ENCODE measurements around the gene PER3. TPM values are rescaled to one million over a fixed set of nuclear protein-coding genes. Genes with fewer than 3 reads are reported as not detected.

PER3 gene
- total RNA-seq, 2 donors from 2014 or later, result 11.7 to 17.8 TPM

GRCh38 chr1:7856345-7856744, 72.3 kb downstream of the PER3 start:
- DNase-seq (ENCODE audit: low spot score), result no peak
- H3K36me3 ChIP-seq, result no peaks in the 10 kb centered on the region
- TF ChIP-seq CTCF (IDR thresholded peaks at IDR 0.05), result no peak
- no peaks in the 10 kb centered on the region for H3K27me3 ChIP-seq
- no peaks in the 10 kb centered on the region for H3K9me3 ChIP-seq
- H3K4me3 ChIP-seq, result no peak overlapping the region
- H3K4me1 ChIP-seq, result no peaks in the 10 kb centered on the region
- no peak overlapping the region for H3K27ac ChIP-seq

- H3K9me3 ChIP-seq, result no peaks in the 10 kb centered on the region
- no peak overlapping the region for H3K4me3 ChIP-seq
- TF ChIP-seq CTCF (IDR thresholded peaks at IDR 0.05), result no peak
- no peaks in the 10 kb centered on the region for H3K27me3 ChIP-seq
- H3K27ac ChIP-seq, result no peak overlapping the region
- no peak for DNase-seq (ENCODE audit: low spot score)
- no peaks in the 10 kb centered on the region for H3K4me1 ChIP-seq
- no peaks in the 10 kb centered on the region for H3K36me3 ChIP-seq
Observed at GRCh38 chr1:7857000-7857399, 72.9 kb downstream of the PER3 start.

- Histone ChIP-seq H3K27me3 (no peaks in the 10 kb centered on the region), H3K9me3 (no peaks in the 10 kb centered on the region), H3K4me1 (no peaks in the 10 kb centered on the region), H3K36me3 (no peaks in the 10 kb centered on the region), H3K4me3 (no peak overlapping the region), H3K27ac (no peak overlapping the region)
- DNase-seq (ENCODE audit: low spot score), result no peak
- no peak for TF ChIP-seq CTCF (IDR thresholded peaks at IDR 0.05)
Observed at GRCh38 chr1:7857985-7858384, 73.9 kb downstream of the PER3 start.

GRCh38 chr1:7859406-7859805, 75.3 kb downstream of the PER3 start:
- Histone ChIP-seq H3K9me3 (no peaks in the 10 kb centered on the region), H3K27ac (no peak overlapping the region), H3K36me3 (no peaks in the 10 kb centered on the region), H3K4me3 (no peak overlapping the region), H3K4me1 (no peaks in the 10 kb centered on the region), H3K27me3 (no peaks in the 10 kb centered on the region)
- no peak for TF ChIP-seq CTCF (IDR thresholded peaks at IDR 0.05)
- DNase-seq (ENCODE audit: low spot score), result no peak

GRCh38 chr1:7860130-7860529, 76.0 kb downstream of the PER3 start:
- no peak for TF ChIP-seq CTCF (IDR thresholded peaks at IDR 0.05)
- no peak overlapping the region for H3K27ac ChIP-seq
- no peaks in the 10 kb centered on the region for H3K27me3 ChIP-seq
- H3K4me1 ChIP-seq, result no peaks in the 10 kb centered on the region
- no peak overlapping the region for H3K4me3 ChIP-seq
- H3K36me3 ChIP-seq, result no peaks in the 10 kb centered on the region
- no peak for DNase-seq (ENCODE audit: low spot score)
- H3K9me3 ChIP-seq, result no peaks in the 10 kb centered on the region

GRCh38 chr1:7861452-7861851, 77.4 kb downstream of the PER3 start:
- no peak for TF ChIP-seq CTCF (IDR thresholded peaks at IDR 0.05)
- no peak overlapping the region for H3K27ac ChIP-seq
- H3K4me3 ChIP-seq, result no peak overlapping the region
- DNase-seq (ENCODE audit: low spot score), result no peak
- no peaks in the 10 kb centered on the region for H3K4me1 ChIP-seq
- H3K9me3 ChIP-seq, result no peaks in the 10 kb centered on the region
- no peaks in the 10 kb centered on the region for H3K27me3 ChIP-seq
- H3K36me3 ChIP-seq, result no peaks in the 10 kb centered on the region
